Sigmoid colon (tissue), 7 donors: ENCODE measurements around the gene KCNMB2. TPM values are rescaled to one million over a fixed set of nuclear protein-coding genes. Genes with fewer than 3 reads are reported as not detected.
"Not testable (repeated sequence)": the region's sequence is repeated elsewhere in the genome, so short reads cannot be mapped to it uniquely, and the experiment has no call there.

Source experiments
- DNase-seq: peaks from one replicate; pipeline ENCODE4 v3.0.0-alpha.2; 2019
- H3K27ac ChIP-seq, 4 donors: fragments of 200-600 bp; sonication (generic); one replicate each; pipeline ENCODE4 v1.5.1; 2016 to 2019; ENCODE audit warnings: mild to moderate bottlenecking in 1 of 4
- H3K27me3 ChIP-seq, 3 donors: fragments of 200-600 bp; sonication (generic); one replicate each; pipeline ENCODE4 v1.5.1; 2019; ENCODE audit warnings: mild to moderate bottlenecking in 1 of 3
- H3K36me3 ChIP-seq, 4 donors: fragments of 200-600 bp; sonication (generic); one replicate each; pipeline ENCODE4 v1.5.1; 2016 to 2019
- H3K4me1 ChIP-seq, 4 donors: fragments of 200-600 bp; sonication (generic); one replicate each; pipeline ENCODE4 v1.5.1; 2017 to 2019
- H3K4me3 ChIP-seq, 4 donors: fragments of 200-600 bp; sonication (generic); one replicate each; pipeline ENCODE4 v1.5.1; 2017 to 2019; ENCODE audit warnings: mild to moderate bottlenecking in 2 of 4, moderate library complexity in 1 of 4
- H3K9me3 ChIP-seq, 4 donors: fragments of 200-600 bp in 3 of 4; sonication (generic) in 3 of 4; one replicate each; pipeline versions ENCODE4 v1.5.1 to v1.6.1; 2013 to 2019
- EP300 ChIP-seq, 4 donors: sonication (generic); formaldehyde crosslinking; IDR thresholded peaks; one replicate each; pipeline ENCODE4 v1.6.1; 2017; ENCODE audit warnings: antibody characterized with exemption in 4 of 4
- POLR2A ChIP-seq, 2 donors: fragments of 450-650 bp; IDR thresholded peaks; one replicate each; pipeline ENCODE4 v1.6.1; 2016; ENCODE audit warnings: antibody characterized with exemption in 2 of 2, mild to moderate bottlenecking in 2 of 2, moderate library complexity in 2 of 2
- POLR2AphosphoS5 ChIP-seq, 4 donors: sonication (generic); formaldehyde crosslinking; IDR thresholded peaks; one replicate each; pipeline ENCODE4 v1.6.1; 2017; ENCODE audit warnings: antibody characterized with exemption in 4 of 4
- WGBS, 2 donors: extraction: QIAGEN DNeasy Blood & Tissue Kit; methylation state at CpG; one replicate each; pipeline ENCODE4 v1.1.7; 2013; 5-methylcytosine and 5-hydroxymethylcytosine counted together
- intact Hi-C: fragments of 100-400 bp; cut with DNase I; formaldehyde crosslinking; loops from one replicate; pipeline ENCODE4 v1.15.1; 2023
- polyA plus RNA-seq, 3 donors: library from polyadenylated mRNA; stranded (reverse); fragments of 200-250 nt; gene quantifications; one replicate each; pipeline ENCODE4 v1.2.3, GENCODE V29; 2013
- total RNA-seq, 4 donors: library from RNA; depleted of rRNA; stranded (reverse); fragments of >200 nt; gene quantifications; one replicate each; pipeline ENCODE4 v1.1.0, GENCODE V29; 2016
- TF ChIP-seq, protein P1 (sequence below), 4 experiments: fragments of 450-650 bp in 3 of 4; fragments of 200-600 bp in 1 of 4; IDR thresholded peaks; one replicate each; pipeline ENCODE4 v1.5.1; 2016 to 2019; ENCODE audit warnings: antibody characterized with exemption in 4 of 4, mild to moderate bottlenecking in 3 of 4, moderate library complexity in 2 of 4
- donor health status: healthy with polysubstance abuse.
- donor health status: Bipolar disorder and iron deficiency.
- donor health status: healthy.

KCNMB2 gene
- total and polyA plus RNA-seq, 7 donors = 0.22 to 3.2 (median 1.5) TPM; not detected in 1

DNA sequence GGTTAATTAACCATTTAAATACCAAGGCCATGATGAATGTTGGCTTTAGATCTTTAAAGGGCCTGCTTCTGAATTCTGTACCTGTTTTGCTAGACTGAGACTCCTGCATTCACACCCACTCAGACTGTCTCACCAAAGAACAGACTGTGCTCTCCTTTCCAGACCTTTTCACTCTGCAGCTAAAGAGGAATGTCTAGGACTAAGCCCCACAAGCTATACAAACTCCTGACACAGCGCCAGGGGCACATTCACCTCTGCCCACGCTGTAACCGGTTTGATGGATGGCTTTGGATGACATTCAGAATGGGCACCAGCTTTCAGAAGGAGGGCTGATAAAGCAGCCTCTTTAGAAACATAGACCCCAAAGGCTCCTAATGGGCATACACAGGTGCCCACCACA lies 200.1 kb downstream of the KCNMB2 start:
- intact Hi-C loops = no loop called here
- Histone ChIP-seq H3K36me3 (no peaks in the 10 kb centered on the region), H3K4me1 (peaks cover 0 to 21% (median 16%) of the 10 kb centered on the region in 4 donors), H3K27me3 (no peaks in the 10 kb centered on the region), H3K4me3 (no peak overlapping the region), H3K9me3 (no peaks in the 10 kb centered on the region), H3K27ac (peak overlapping the region in 2 of 4 donors; percentile 25 to 58)
- DNase-seq = no peak
- TF ChIP-seq POLR2A (IDR thresholded peaks at IDR 0.05) = no peak
- no peak for TF ChIP-seq EP300 (IDR thresholded peaks at IDR 0.05)
- TF ChIP-seq, protein P1, sequence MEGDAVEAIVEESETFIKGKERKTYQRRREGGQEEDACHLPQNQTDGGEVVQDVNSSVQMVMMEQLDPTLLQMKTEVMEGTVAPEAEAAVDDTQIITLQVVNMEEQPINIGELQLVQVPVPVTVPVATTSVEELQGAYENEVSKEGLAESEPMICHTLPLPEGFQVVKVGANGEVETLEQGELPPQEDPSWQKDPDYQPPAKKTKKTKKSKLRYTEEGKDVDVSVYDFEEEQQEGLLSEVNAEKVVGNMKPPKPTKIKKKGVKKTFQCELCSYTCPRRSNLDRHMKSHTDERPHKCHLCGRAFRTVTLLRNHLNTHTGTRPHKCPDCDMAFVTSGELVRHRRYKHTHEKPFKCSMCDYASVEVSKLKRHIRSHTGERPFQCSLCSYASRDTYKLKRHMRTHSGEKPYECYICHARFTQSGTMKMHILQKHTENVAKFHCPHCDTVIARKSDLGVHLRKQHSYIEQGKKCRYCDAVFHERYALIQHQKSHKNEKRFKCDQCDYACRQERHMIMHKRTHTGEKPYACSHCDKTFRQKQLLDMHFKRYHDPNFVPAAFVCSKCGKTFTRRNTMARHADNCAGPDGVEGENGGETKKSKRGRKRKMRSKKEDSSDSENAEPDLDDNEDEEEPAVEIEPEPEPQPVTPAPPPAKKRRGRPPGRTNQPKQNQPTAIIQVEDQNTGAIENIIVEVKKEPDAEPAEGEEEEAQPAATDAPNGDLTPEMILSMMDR (IDR thresholded peaks at IDR 0.05) = no peak
- no peak for TF ChIP-seq POLR2AphosphoS5 (IDR thresholded peaks at IDR 0.05)
- 87 to 88% methylated on average over 3 of the region's 3 CpGs for whole genome bisulfite sequencing, 2 donors

- TF ChIP-seq POLR2A (IDR thresholded peaks at IDR 0.05) = no peak
- TF ChIP-seq, protein P1 (IDR thresholded peaks at IDR 0.05) = no peak
- no peak for TF ChIP-seq EP300 (IDR thresholded peaks at IDR 0.05)
- no peak for TF ChIP-seq POLR2AphosphoS5 (IDR thresholded peaks at IDR 0.05)
- no peak overlapping the region for H3K27ac ChIP-seq
- WGBS, 2 donors = 87 to 88% methylated on average over 3 of the region's 3 CpGs
- no peak for DNase-seq
- no peaks in the 10 kb centered on the region for H3K36me3 ChIP-seq
- peaks cover 0 to 19% (median 15%) of the 10 kb centered on the region in 4 donors for H3K4me1 ChIP-seq
- intact Hi-C loops = no loop called here
- H3K9me3 ChIP-seq = no peaks in the 10 kb centered on the region
- no peaks in the 10 kb centered on the region for H3K27me3 ChIP-seq
- no peak overlapping the region for H3K4me3 ChIP-seq
These were observed 203.5 kb downstream of the KCNMB2 start for GRCh38 chr3:178739720-178740119.

DNA sequence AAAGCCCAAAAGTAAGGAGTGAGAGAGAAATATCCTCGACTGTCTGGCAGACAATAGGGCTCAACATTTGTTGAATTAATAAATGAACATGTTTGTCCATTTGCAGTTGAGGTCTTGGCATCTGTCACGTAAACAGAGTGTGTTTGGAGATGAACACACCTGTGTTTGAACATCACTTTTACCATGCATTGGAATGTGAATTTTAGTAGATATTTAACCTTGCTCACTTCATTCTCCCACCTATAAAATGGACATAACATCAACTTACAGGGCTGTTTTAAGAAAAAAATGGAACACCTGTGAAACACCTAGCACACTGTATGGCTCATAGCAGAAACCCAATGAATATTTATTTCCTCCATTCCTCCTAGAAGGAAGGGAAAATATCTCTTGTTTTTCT lies 204.8 kb downstream of the KCNMB2 start:
- WGBS, 2 donors = 19 to 62% methylated on average over 2 of the region's 2 CpGs
- H3K4me1 ChIP-seq = peaks cover 0 to 8% (median 3%) of the 10 kb centered on the region in 4 donors
- H3K4me3 ChIP-seq = no peak overlapping the region
- DNase-seq = no peak
- H3K27ac ChIP-seq = no peak overlapping the region
- intact Hi-C loops = no loop called here
- TF ChIP-seq, protein P1 (IDR thresholded peaks at IDR 0.05) = no peak
- no peaks in the 10 kb centered on the region for H3K27me3 ChIP-seq
- no peaks in the 10 kb centered on the region for H3K9me3 ChIP-seq
- no peaks in the 10 kb centered on the region for H3K36me3 ChIP-seq

GRCh38 chr3:178743297-178743696 lies 207.1 kb downstream of the KCNMB2 start:
- intact Hi-C loops = no loop called here
- no peaks in the 10 kb centered on the region for H3K9me3 ChIP-seq
- no peak overlapping the region for H3K4me3 ChIP-seq
- no peaks in the 10 kb centered on the region for H3K27me3 ChIP-seq
- H3K4me1 ChIP-seq = no peaks in the 10 kb centered on the region
- H3K36me3 ChIP-seq = no peaks in the 10 kb centered on the region
- no peak for DNase-seq
- TF ChIP-seq POLR2AphosphoS5 (IDR thresholded peaks at IDR 0.05) (no peak), POLR2A (IDR thresholded peaks at IDR 0.05) (no peak), EP300 (IDR thresholded peaks at IDR 0.05) (no peak)
- TF ChIP-seq, protein P1 (IDR thresholded peaks at IDR 0.05) = no peak
- 87 to 92% methylated on average over 4 of the region's 4 CpGs for WGBS, 2 donors
- no peak overlapping the region for H3K27ac ChIP-seq

GRCh38 chr3:178745861-178746655 lies 209.8 kb downstream of the KCNMB2 start:
- intact Hi-C loops, H3K9me3 ChIP-seq, H3K27me3 ChIP-seq, H3K4me3 ChIP-seq, DNase-seq, H3K4me1 ChIP-seq, H3K36me3 ChIP-seq, H3K27ac ChIP-seq: not testable (repeated sequence)
- WGBS, 2 donors = 54 to 78% methylated on average over 6 of the region's 6 CpGs
